NCI-H82 treated with DMSO at 0.1 percent for 48 hours (cell line): ENCODE results near the gene RGS19.

Experiments
- DNase-seq: peaks from one replicate; lab custom pipeline; 2025; ENCODE audit not compliant: unreplicated experiment; lab: John Stamatoyannopoulos, UW

The RGS19 gene

DNA sequence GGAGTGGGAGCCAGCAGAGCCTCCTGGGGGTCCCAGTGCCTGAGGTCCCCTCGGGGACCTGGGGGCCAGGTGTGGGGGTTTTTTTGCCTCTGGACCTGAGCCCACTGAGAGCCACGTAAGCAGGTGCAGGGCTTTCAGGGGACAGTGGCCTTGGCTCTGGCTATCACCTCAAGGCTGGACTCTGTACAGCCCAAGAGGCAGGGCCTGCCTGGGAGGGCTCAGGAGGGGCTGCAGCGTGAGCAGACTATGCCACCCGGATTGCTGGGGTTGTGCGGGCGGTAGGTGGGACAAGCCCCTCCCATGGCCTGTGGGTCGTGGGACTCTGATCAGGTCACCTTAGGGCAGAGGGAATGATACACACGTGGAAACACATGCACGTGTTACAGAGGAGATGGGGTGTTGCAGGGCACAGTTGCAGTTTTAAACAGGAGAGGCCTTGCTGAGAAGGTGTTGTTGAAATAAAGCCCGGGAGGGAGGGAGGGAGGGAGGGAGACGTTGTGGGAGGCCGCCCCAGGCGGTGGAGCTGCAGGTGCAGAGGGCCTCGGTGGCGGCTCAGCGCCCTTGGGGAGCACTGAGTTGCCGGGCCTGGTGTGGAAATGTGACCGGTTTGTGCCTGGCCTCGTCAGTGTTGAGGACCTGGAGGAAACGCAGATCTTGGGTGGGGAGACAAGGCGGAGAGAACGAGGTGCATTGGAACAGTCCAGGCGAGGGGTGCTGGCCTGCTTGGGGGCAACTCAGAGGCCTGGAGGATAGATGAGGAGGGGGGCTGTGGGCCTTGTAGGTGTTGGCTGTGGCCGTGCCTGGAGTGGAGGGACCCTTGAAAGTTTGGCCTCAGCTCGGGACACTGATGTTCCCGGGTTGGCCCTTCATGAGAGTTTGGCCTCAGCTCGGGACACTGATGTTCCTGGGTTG, 14.0 kb downstream of the RGS19 start:
- no peak for DNase-seq

DNA sequence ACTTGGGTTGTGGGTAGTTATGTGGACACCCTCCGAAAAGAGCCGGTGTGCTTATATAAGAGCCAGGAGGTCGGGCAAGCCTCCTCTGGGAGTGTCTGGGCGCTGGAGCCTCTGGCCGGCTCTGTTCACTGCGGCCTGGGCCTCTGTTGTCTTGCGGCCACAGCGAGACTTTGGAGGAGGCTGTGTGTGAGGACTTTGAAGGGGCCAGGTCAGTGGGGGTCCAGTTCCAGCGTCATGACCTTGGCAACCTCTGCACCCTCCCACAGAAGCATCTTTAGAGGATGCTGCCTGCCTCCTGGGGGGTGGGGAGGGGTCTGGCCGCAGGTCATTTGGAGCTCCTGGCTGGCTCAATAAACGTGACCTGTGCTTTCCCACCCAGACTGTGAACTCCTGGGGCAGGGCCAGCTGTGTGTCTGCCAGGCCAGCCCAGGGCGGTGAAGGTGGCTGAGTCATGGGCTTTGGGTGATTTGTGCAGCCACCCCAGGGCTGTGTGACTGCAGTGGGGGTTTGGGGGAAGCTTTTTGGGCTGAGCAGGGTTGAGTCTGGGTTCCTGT, 15.1 kb downstream of the RGS19 start:
- DNase-seq = no peak

DNA sequence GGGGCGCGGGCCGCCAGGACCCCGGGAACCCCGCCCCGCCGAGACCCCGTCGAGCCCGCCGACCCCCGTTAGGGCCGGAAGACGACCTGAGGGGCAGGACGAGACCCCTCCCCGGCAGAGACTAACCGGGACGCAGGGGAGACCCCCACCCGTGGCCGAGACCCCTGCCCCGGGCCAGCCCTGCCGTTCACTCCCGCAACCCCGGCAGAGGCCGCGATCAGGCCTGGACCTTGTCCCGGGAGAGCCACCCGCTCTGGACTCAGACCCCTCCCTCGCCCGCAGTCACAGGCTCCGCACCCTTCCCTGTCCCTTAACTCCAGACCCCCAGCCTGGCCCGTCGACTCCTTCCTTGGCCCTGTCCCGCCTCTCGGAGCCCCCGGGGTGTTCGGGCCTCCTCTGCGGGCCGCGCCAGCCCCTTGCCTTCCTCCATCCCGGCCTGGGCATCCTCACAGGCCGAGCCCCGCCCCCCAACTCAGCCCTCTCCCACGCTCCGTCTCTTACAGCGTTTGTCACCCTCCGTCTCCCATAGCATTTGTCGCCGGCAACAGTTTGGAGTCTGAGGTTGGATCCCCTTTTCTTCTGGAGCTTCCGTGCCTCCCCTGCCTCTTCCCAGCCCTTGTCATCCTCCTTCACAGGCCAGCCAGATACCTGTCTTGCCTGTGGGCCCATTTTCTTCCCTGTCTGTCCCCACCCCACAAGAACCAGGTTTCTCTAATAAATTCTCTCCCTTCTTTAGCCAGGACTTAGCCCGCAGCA, 15.8 kb downstream of the RGS19 start:
- DNase-seq = no peak

DNA sequence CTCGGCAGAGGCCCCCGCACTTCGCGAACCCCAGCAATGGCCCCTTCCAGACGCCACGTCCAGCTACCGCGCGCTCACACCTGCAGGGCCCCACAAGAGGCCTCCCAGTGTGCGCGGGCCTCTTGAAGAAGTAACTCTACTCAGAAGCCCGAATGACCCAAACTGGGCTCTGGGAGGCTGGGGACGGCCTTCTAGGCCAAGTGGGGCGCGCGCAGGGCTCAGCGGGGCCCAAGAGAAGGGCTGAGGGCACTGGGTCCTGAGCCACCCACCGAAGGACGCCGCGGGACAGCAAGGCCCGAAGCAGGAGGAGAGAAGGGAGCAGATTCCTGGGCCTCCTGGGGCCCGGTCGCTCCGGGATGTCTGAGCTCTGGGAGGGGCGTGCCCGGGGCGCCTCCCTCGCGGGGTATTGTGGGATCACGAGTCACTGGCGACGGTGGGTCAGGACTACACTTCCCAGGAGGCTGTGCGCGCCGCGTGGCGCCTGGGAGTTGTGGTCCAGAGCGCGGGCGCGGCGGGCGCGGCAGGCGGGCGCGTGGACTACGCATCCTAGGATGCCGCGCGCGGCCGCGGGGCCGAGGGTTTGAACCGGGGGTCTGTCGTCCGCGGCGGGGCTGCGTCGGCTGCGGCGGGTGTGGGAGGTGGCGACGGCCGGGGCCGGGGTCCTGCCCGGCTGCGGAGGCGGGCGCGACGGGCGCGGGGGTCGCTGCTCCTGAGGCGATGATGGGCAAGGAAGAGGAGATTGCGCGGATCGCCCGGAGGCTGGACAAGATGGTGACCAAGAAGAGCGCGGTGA, 16.5 kb downstream of the RGS19 start, which contains the start of gene TCEA2:
TCEA2 (plus strand) TSS at position 603 of the 793 bp plus-strand sequence; CDS start at position 718, 115 bp downstream.
- DNase-seq = peak; percentile 90

DNA sequence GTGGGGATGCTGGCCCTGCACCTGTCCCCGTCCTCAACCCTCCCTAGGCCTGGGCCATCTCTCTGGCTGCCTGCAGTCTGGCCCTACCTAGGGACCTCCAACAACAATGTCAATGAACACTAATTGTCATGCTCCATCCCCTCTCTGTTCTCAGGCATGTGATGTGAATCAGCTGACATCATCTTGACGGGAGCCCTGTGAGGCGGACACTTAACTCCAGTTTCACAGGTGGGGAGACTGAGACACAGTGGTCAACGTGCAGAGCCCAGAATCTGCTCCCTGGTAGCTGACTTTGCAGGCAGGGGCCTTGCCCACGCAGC, 17.1 kb downstream of the RGS19 start:
- no peak for DNase-seq

DNA sequence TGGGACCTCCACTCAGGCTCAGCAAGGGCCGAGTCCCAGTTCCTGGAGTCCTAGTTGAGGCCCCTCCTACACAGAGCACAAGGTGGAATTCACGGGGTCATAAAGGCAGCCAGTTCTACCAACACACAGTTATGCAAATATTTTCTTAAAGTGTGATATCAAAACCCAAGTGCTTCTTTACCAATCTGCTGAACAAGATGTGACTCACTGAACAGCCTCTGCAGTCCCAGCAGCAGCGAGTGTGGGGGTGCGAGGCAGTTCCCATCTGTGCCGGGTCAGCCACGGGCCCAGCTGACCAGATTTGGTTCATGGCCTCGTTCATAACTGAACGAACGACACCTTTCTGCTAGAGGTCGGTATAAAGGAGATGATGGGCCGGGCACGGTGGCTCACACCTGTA, 20.8 kb downstream of the RGS19 start:
- DNase-seq = no peak

DNA sequence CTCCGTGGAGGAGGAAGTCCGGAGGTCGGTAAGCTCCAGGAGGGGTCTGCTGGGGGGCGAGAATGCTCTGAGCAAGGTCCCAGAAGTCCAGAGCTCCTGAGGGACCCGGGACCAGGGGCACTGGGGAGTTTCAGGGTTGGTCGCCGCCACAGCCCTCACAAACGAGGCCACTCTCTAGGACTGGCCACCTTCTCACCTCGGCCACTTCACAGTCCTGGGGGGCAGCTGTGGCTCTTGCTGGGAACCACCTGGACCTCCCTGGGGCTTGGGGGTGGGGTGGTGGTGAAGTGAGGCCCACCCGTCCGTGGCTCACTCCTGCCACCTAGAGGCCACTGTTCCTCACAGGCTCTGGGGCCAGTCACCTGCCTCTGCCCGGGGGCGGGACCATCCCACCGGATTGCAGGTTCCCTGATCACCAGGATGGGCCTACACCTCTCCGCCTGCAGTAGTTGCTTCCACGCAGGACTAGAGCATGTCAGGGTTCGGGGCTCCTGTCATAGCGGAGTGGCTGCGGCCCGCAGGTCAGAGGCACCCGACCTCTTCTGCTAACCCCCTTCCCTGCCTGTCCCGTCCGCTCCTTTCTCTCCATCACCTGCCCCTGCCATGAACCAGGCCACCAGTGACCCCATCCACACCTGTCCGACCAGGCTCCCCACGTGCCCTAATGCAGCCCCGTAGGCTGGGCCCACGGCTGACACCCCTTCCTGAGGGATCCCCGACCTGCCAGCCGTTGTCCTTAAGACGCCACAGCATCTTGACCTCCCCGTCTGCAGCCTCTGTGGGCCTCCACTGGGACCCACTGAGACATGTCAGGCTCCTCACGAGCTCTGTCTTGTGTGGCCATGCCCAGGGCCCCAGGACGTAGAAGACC, 21.5 kb downstream of the RGS19 start:
- DNase-seq = peak; percentile 12

DNA sequence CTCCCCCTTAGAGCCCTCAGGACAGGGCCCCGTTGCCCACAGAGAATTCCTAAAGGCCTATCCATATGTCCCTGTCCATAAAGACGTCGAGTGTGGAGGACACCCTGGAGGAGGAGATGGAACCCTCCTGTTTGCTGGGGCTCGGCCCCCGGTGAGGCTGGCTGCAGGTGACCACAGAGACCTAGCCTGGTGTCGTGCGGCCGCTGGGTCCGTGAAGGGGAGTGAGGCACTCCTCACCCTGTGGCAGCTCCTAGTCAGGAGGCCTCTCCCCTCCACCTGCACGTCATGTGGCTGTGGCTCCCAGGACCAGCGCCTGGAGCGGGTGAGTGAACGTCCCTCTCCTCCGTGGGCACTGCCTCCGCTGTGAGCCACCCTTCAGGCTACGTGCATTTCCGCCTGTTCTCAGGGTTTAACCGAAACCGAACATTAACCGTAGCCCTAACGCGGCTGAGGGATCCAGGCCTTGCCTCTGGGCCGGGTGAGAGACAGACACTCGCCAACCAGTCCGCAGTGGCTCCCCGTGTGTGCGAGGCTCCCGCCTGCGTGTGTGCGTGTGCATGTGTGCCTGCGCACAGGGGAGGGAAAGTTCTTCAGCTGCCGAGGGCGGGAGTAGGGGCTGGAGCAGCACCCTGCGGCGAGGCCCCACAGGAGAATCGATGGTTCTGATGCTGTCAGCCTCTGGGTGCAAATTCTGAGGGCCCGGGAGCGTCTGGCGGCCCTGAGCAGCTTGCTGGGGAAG, 22.3 kb downstream of the RGS19 start:
- DNase-seq = no peak

DNA sequence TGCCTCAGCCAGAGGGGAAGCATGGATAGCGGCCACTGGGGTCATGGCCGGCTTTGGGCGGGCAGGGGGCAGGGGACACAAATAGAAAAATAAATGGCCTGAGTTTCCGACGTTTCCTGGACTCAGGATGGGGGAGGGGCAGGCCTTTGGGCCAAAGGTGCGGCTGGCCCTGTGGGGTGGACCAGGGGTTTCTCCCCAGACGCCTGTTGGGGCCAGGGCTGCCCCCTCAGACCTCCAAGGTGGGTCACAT, 22.8 kb downstream of the RGS19 start:
- no peak for DNase-seq

DNA sequence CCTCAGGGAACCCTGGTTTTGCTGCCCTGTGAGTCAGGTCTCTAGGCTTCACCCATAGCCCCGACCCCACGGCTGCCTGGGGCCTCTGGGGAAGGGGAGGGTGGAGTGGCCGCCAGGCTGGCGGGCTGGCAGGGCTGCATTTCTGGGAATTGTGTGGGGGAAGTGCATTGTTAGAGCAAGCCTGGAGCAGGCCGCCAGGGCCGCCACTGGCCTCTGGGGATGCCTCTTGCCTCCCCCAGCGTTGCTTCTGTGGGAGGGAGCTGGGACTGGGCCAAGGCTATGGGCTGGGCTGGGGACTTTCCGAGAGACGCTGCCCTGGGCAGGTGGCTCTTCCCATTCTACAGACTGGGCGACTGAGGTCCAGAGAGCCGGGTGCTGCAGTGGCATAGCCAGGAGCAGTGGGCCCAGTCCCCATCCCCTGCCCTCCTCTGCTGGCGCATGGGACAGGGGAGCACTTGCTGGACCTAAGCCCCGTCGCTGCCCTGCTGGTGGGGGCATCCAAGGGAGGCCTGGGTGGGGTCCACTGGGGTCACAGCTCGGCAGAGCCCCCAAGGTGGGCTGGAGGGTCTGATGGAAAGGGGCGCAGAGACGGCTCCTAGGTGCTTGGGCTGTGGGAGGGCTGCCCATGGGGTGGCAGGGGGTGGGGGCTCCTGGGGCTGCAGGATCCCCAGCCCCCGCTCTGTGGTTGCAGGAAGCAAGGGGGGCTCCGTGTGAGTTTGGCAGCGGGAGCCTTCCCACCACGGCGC, 23.3 kb downstream of the RGS19 start:
- no peak for DNase-seq

DNA sequence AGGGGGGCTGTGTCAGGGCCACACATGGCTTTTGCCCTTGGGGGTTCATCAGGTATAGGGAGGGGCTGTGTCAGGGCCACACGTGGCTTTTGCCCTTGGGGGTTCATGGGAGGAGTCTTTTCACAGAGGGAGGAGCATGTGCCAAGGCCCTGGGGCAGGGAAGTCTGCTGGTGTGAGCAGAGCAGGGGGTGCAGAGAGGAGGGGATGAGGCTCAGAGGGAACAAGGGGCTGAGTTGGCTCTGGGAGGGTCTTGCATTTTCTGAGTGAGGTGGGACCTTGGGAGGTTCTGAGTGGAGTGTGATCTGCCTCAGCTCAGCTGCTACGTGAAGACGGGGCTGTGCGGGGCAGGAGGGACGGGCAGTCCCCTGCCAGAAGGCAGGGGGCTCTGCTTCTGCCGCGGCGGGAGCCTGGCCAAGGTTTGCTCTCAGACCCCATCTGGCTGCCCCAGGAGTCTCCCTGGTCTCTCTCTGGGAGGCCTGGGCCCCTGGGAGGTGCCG, 23.9 kb downstream of the RGS19 start:
- no peak for DNase-seq

DNA sequence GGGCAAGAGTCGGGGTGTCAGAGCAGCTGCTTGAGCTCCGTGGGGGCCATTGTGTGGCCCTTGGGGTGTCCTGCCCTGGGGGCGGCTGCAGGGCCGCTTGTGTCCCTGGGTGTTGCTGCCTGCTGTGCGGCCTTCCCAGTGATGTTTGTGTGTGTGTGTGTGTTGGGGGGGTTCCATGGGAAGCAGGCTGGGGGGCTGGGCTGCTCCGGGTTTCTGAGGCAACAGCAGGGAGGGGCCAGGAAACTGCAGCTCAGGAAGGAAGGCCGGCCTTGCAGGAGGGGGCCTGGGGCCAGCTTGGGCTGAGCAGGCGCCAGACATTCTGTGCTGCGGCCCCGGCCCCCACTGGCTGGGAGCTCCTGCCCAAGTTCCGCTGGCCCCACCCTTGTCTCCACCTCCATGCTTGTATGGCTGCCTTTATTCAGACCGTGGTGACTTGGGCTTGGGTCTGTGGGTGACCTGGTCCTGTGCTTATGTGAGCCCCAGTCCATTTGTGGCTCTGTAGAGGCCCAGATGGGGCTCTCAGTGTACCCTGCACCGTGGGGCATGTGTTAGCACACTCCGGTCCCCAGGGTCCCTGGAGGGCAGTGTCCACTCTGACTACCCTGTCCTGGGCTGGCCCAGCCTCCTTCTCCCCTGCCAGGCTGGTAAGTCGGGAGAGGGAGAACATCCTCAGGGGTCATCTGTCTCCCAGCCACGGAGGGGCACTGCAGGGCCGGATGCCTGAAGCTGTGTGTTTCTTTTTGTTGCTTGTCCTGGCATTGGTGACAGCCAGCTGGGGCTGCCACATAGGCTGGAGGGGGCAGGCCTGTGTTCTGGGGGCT, 25.3 kb downstream of the RGS19 start:
- no peak for DNase-seq

DNA sequence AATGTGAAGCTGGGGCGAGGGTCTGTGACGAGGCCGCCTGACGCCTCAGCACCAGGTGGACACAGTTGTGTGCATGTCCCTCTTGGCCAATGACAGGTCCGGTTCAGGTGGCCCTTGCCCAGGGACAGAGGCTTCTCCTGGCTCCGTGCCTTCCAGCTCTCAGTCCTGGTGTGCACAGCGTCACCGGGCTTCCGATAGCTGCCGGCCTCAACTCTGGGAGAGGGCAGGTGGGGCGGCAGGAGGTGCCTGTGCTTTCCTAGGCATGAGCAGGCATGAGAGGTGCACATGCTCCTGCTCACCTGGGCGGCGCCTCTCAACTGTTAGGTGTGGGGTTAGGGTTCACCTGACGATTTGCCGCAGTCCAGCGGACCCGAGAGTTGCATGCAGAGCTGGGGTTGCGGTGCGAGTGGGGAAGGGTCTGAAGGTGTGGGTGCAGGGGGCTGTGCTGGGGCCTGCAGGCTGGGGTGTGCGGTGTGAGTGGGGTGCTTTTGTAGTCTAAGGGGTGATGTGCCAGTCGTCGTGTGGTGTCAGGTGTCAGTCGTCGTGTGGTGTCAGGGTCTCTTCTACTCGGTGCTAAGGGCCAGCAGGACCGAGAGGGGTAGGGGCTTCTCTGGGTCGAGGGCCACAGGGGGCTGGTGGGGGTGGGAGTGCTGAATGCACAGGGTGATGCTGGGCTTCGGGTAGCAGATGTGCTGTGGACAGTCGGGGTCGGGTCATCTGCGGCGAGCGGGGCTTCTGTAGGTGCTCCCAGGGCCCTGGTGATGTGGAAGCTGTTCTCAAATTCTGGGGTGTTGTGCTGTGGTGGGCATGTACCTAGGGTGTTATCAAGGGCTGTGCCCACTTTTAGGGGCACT, 26.1 kb downstream of the RGS19 start:
- no peak for DNase-seq

DNA sequence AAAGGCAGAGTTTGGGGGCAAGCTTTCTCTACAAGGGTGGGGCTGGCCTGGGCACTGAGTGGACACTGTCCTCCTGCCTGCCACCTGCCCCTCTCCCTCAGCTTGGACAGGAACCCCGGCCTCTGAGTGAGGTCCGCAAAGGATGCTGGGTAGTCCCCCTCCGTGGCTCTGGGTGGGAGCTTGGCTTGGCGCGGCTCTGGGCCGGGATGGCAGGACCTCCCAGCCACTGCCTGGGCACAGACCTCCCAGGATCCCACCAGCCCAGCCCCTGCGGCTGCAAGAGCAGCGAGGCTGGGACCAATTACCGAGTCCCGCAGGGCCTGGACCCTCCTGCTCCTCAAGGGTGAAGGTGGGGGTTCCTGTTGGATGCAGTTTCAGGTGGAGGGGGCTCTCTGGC, 27.0 kb downstream of the RGS19 start:
- DNase-seq = no peak

DNA sequence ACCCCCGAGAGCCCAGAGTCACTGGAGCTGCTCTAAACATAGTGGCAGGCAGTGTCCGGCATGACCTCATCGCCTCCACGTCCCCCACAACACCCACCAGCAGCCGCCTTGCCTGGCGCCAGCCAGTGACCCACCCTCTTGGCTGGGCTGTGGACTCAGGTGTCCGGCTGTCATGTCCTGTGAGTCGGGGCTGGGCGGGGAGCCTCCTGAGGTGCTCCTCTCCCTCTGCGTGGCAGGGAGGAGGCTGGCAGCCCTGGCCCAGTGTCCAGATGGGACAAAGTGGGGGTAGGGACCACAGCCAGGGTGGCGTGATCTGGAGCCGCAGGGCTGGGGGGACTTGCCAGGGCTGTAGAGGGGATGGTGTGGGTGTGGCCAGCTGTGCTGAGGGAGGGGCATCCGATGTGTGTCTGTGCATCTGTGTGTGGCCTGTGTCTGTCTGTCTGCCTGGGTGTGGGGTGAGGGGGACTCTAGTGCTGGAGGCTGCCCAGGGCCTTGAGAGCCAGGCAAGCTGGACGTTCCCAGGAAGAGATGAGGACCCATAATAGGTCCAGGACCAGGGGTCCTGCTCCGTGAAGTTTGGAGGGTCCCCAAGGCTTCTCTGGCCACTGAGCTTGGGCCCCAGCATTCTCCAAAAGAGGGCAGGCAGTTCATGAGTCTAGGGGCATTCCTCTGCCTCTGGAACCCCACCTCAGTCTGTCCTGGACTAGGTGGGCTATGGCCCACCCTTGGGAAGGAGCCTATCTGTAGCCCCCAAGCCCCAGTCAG, 27.6 kb downstream of the RGS19 start:
- no peak for DNase-seq

DNA sequence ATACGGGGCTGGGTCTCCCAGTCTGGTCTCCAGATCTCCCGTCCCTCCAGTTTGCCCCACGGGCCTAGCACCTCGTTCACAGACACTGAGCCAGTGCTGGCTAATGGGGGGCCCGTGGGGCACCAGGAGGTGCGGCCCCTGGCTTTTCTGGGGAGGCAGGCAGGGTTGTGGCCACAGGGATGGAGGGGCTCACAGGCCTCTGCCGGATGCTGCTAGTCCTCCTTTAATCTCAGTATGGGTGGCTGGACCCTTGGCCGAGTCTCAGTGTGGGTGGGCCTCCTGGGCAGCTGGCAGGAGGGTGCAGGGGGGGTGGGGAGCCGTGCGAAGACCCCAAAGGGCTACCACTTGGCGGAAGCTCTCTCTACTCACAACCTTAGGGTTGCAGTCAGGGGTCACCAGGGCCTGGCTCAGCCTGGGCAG, 28.3 kb downstream of the RGS19 start:
- no peak for DNase-seq
